H1 (cell line): ENCODE results near the gene CDCA7. TPM values are rescaled to one million over a fixed set of nuclear protein-coding genes. Genes with fewer than 3 reads are reported as not detected.

Experiments
- CTCF ChIA-PET: fragments of 300-600 bp; sonication (Branson Sonifier 250); formaldehyde crosslinking; loops from one replicate; lab custom pipeline; 2021; ENCODE audit not compliant: partially characterized antibody; lab: Charles Lee
- POLR2A ChIA-PET: fragments of 300-600 bp; sonication (Branson Sonifier 250); formaldehyde crosslinking; loops from one replicate; lab custom pipeline; 2021; ENCODE audit warnings: inconsistent platforms; ENCODE audit not compliant: partially characterized antibody; lab: Charles Lee
- DNase-seq, 2 experiments: peaks; one replicate each; pipeline versions ENCODE4 v3.0.0 to v3.0.0-alpha.2; 2010 to 2022; ENCODE audit warnings: low spot score in 2 of 2, low read depth in 1 of 2, mixed read lengths in 1 of 2
- FAIRE-seq: peaks from 2 replicates; lab custom pipeline; 2011; peaks lifted over from hg19 to GRCh38; lab: Jason Lieb, UNC
- H2AFZ ChIP-seq: 2 replicates; pipeline ENCODE4 v1.8.1; 2012; ENCODE audit warnings: low read length, inconsistent platforms
- H2AK5ac ChIP-seq: 2 replicates; pipeline ENCODE4 v1.6.1; 2013; ENCODE audit warnings: low read depth, low read length
- H2BK120ac ChIP-seq: replicated peaks from 2 replicates; pipeline ENCODE3; 2013; ENCODE audit warnings: low read depth, low read length, inconsistent platforms
- H2BK12ac ChIP-seq: 2 replicates; pipeline ENCODE4 v1.6.1; 2013; ENCODE audit warnings: low read depth, low read length
- H2BK15ac ChIP-seq: 2 replicates; pipeline ENCODE4 v1.6.1; 2013; ENCODE audit warnings: low read length
- H2BK20ac ChIP-seq: 2 replicates; pipeline ENCODE4 v1.6.1; 2013; ENCODE audit warnings: low read length
- H2BK5ac ChIP-seq: 2 replicates; pipeline ENCODE4 v1.6.1; 2013; ENCODE audit warnings: low read depth, low read length
- H3K14ac ChIP-seq: 2 replicates; pipeline ENCODE4 v1.6.1; 2013; ENCODE audit warnings: inconsistent platforms; ENCODE audit not compliant: insufficient read length
- H3K18ac ChIP-seq: 2 replicates; pipeline ENCODE4 v1.6.1; 2013; ENCODE audit warnings: low read length; ENCODE audit errors: extremely low read depth
- H3K23ac ChIP-seq: 2 replicates; pipeline ENCODE4 v1.6.1; 2013; ENCODE audit warnings: inconsistent platforms; ENCODE audit not compliant: insufficient read length
- H3K23me2 ChIP-seq: 2 replicates; pipeline ENCODE4 v1.6.1; 2013; ENCODE audit warnings: low read depth, low read length
- H3K27ac ChIP-seq: 2 replicates; pipeline ENCODE4 v1.6.1; 2011; ENCODE audit warnings: low read depth, low read length, inconsistent platforms
- H3K27me3 ChIP-seq, 4 experiments: replicated peaks in 1 of 4; 1 replicate in 1 of 4; 2 replicates in 3 of 4; pipeline versions ENCODE4 v1.6.1 to v1.8.1; 2011 to 2013; ENCODE audit warnings: low read length in 3 of 4, mild to moderate bottlenecking in 3 of 4, inconsistent platforms in 2 of 4, mixed read lengths in 2 of 4, moderate library complexity in 1 of 4; ENCODE audit not compliant: control insufficient read depth in 3 of 4, insufficient read depth in 3 of 4; ENCODE audit errors: extremely low read depth in 1 of 4
- H3K36me3 ChIP-seq, 4 experiments: 2 replicates each; pipeline versions ENCODE4 v1.6.1 to v1.8.1; 2011 to 2013; ENCODE audit warnings: mild to moderate bottlenecking in 4 of 4, low read length in 3 of 4, moderate library complexity in 2 of 4, control low read depth in 1 of 4, inconsistent platforms in 1 of 4; ENCODE audit not compliant: insufficient read depth in 4 of 4, control insufficient read depth in 2 of 4
- H3K4ac ChIP-seq: replicated peaks from 2 replicates; pipeline ENCODE3; 2013; ENCODE audit warnings: low read length, low read depth, mixed read lengths, inconsistent platforms; ENCODE audit not compliant: insufficient read length
- H3K4me1 ChIP-seq, 4 experiments: replicated peaks in 1 of 4; 1 replicate in 1 of 4; 2 replicates in 3 of 4; pipeline versions ENCODE4 v1.6.1 to v1.8.1; 2011 to 2013; ENCODE audit warnings: low read length in 3 of 4, inconsistent platforms in 2 of 4, mixed read lengths in 1 of 4; ENCODE audit not compliant: insufficient read depth in 4 of 4, control insufficient read depth in 3 of 4
- H3K4me2 ChIP-seq, 2 experiments: 2 replicates each; pipeline versions ENCODE4 v1.6.1 to v1.8.1; 2011 to 2013; ENCODE audit warnings: low read depth in 2 of 2, low read length in 2 of 2, control low read depth in 1 of 2, inconsistent platforms in 1 of 2, mild to moderate bottlenecking in 1 of 2; ENCODE audit not compliant: insufficient read depth in 1 of 2
- H3K4me3 ChIP-seq, 4 experiments: fragments of 200-600, 300-600 bp in 1 of 4; sonication (generic), shearing (Covaris generic), sonication (Bioruptor Twin) in 1 of 4; 2 replicates each; pipeline versions ENCODE4 v1.5.1 to v1.8.1; 2011 to 2016; ENCODE audit warnings: low read length in 4 of 4, low read depth in 3 of 4, control low read depth in 2 of 4, inconsistent platforms in 2 of 4, mild to moderate bottlenecking in 2 of 4, mixed read lengths in 1 of 4, moderate library complexity in 1 of 4; ENCODE audit not compliant: insufficient read depth in 2 of 4; ENCODE audit errors: extremely low read depth in 1 of 4
- H3K56ac ChIP-seq: replicated peaks from 2 replicates; pipeline ENCODE3; 2013; ENCODE audit warnings: low read depth, mild to moderate bottlenecking, mixed read lengths, low read length, inconsistent platforms; ENCODE audit not compliant: insufficient read length
- H3K79me1 ChIP-seq: 2 replicates; pipeline ENCODE4 v1.6.1; 2013; ENCODE audit warnings: low read depth, low read length, control low read depth
- H3K79me2 ChIP-seq, 2 experiments: 2 replicates each; pipeline versions ENCODE4 v1.6.1 to v1.8.1; 2012 to 2013; ENCODE audit warnings: low read length in 2 of 2, mild to moderate bottlenecking in 2 of 2, inconsistent platforms in 1 of 2; ENCODE audit not compliant: insufficient read depth in 2 of 2, control insufficient read depth in 1 of 2
- H3K9ac ChIP-seq, 4 experiments: replicated peaks in 1 of 4; 1 replicate in 1 of 4; 2 replicates in 3 of 4; pipeline versions ENCODE4 v1.6.1 to v1.8.1; 2011 to 2013; ENCODE audit warnings: low read depth in 3 of 4, low read length in 3 of 4, control low read depth in 2 of 4, mild to moderate bottlenecking in 2 of 4, moderate library complexity in 2 of 4, inconsistent platforms in 1 of 4; ENCODE audit errors: extremely low read depth in 1 of 4
- H3K9me3 ChIP-seq, 2 experiments: 2 replicates each; pipeline versions ENCODE4 v1.6.1 to v1.8.1; 2012 to 2013; ENCODE audit warnings: mild to moderate bottlenecking in 2 of 2, moderate library complexity in 2 of 2, control low read depth in 1 of 2, inconsistent platforms in 1 of 2, low read depth in 1 of 2, low read length in 1 of 2, mixed read lengths in 1 of 2; ENCODE audit not compliant: insufficient read depth in 2 of 2
- H4K20me1 ChIP-seq, 2 experiments: replicated peaks in 1 of 2; 2 replicates each; pipeline versions ENCODE3 to v1.8.1; 2011 to 2013; ENCODE audit warnings: inconsistent platforms in 2 of 2, low read length in 2 of 2, mild to moderate bottlenecking in 1 of 2; ENCODE audit not compliant: insufficient read depth in 2 of 2, control insufficient read depth in 1 of 2
- H4K5ac ChIP-seq: 2 replicates; pipeline ENCODE4 v1.6.1; 2013; ENCODE audit warnings: low read length, low read depth, mixed read lengths, inconsistent platforms; ENCODE audit not compliant: insufficient read length
- H4K8ac ChIP-seq: 2 replicates; pipeline ENCODE4 v1.8.0; 2013; ENCODE audit warnings: mild to moderate bottlenecking, moderate library complexity, low read length, inconsistent platforms; ENCODE audit not compliant: insufficient read depth; ENCODE audit errors: extremely low read depth
- H4K91ac ChIP-seq: replicated peaks from 2 replicates; pipeline ENCODE3; 2013; ENCODE audit warnings: low read length, mixed read lengths, inconsistent platforms; ENCODE audit not compliant: insufficient read length
- RFX5 ChIP-seq: IDR thresholded peaks from 2 replicates; pipeline ENCODE4 v1.6.1; 2011; ENCODE audit warnings: low read depth, low read length, improper control_type of control experiment, borderline replicate concordance
- TAF1 ChIP-seq: IDR thresholded peaks from 2 replicates; pipeline ENCODE4 v1.6.1; 2011; ENCODE audit warnings: mild to moderate bottlenecking, low read depth, low read length
- WGBS, 2 experiments: shearing (Covaris generic) in 1 of 2; methylation state at CpG; one replicate each; pipeline versions ENCODE4 v1.1.6 to v1.1.7; 2013 to 2015; ENCODE audit warnings: low lambda C conversion rate in 2 of 2, mixed read lengths in 2 of 2, inconsistent platforms in 1 of 2, low coverage in 1 of 2, missing lambda C conversion rate in 1 of 2; ENCODE audit not compliant: insufficient replicate concordance in 2 of 2, insufficient coverage in 1 of 2, insufficient read length in 1 of 2; ENCODE audit errors: extremely low coverage in 1 of 2, missing lambda C conversion rate in 1 of 2; 5-methylcytosine and 5-hydroxymethylcytosine counted together
- polyA plus RNA-seq, 7 experiments: library from polyadenylated mRNA; depleted of rRNA in 3 of 7; stranded (reverse) in 5 of 7; unstranded in 2 of 7; fragments of >200 nt in 5 of 7; fragments of 200-250 nt in 2 of 7; gene quantifications; 1 replicate in 5 of 7; 2 replicates in 1 of 7; 4 replicates in 1 of 7; pipeline versions ENCODE4 v1.2.1 to v1.2.3, GENCODE V29; 2011 to 2013; ENCODE audit warnings: missing spikeins in 2 of 7, mixed read lengths in 2 of 7
- total RNA-seq: library from RNA; stranded (reverse); fragmentation: NEBNext Ultra II Directional; extraction: Animal tissue kit (Norgen Biotek cat#: 25700); gene quantifications from 2 replicates; pipeline ENCODE4 v1.2.1, GENCODE V29; 2021

The CDCA7 gene
- total and polyA plus RNA-seq, 2 of the 8 experiments (the other 6 are each of a cell fraction or from before 2014, with no cell fraction given) = 64.4 to 80.4 TPM

GRCh38 chr2:173371023-173371422 is 16.4 kb downstream of the CDCA7 start:
- Histone ChIP-seq H3K23ac (no peak overlapping the region), H3K23me2 (no peaks in the 10 kb centered on the region), H3K9me3 (no peaks in the 10 kb centered on the region), H3K27me3 (no peaks in the 10 kb centered on the region), H3K4me2 (no peak overlapping the region), H3K4me3 (no peak overlapping the region), H2BK20ac (no peak overlapping the region), H3K18ac (no peak overlapping the region), H3K36me3 (peaks cover 14 to 42% (median 36%) of the 10 kb centered on the region in 4 experiments), H3K4me1 (peaks cover 0 to 3% (median 0%) of the 10 kb centered on the region in 4 experiments; a peak in 1 of 7 replicates), H4K8ac (no peak overlapping the region), H4K20me1 (no peaks in the 10 kb centered on the region), H3K56ac (no peak overlapping the region), H2BK5ac (no peak overlapping the region; the same call in 1 of the 2 replicates), H2BK12ac (no peak overlapping the region), H4K91ac (no peak overlapping the region), H2BK120ac (no peak overlapping the region), H3K14ac (no peak overlapping the region), H3K79me2 (no peaks in the 10 kb centered on the region), H3K9ac (no peak overlapping the region), H2AFZ (no peak overlapping the region), H3K27ac (no peak overlapping the region; the same call in 1 of the 2 replicates), H2BK15ac (no peak overlapping the region), H3K79me1 (no peaks in the 10 kb centered on the region), H4K5ac (no peak overlapping the region), H2AK5ac (no peak overlapping the region), H3K4ac (no peak overlapping the region)
- 94% methylated on average over 3 of the region's 3 CpGs; no CpG with 5 or more reads in 1 of the 2 experiments for WGBS, 2 experiments
- CTCF ChIA-PET = interaction anchor here (0.6 kb wide), 1 partner anchor 426 kb away, joined by 5 read pairs; no protein-coding TSS in a partner anchor
- no peak for DNase-seq
- no peak for FAIRE-seq
- TF ChIP-seq TAF1 (no peak), RFX5 (no peak)
- POLR2A ChIA-PET = interaction anchor here (2.4 kb wide), 1 partner anchor 14 kb away, joined by 17 read pairs; no protein-coding TSS in a partner anchor
